GM18526 (cell line): ENCODE results near the gene KCNK15.

Source experiments
- POLR2A ChIP-seq: IDR thresholded peaks from 3 replicates; pipeline ENCODE4 v1.6.1; 2011; ENCODE audit not compliant: insufficient read length; ENCODE audit errors: extremely low read depth

Gene KCNK15

GRCh38 chr20:44745598-44746366 lies at the start of gene KCNK15:
Gene KCNK15 (plus strand): TSS chr20:44745865. CDS start chr20:44745911, 46 bp downstream.
- TF ChIP-seq POLR2A = no peak

- no peak for TF ChIP-seq POLR2A
These were observed 49.4 kb upstream of the KCNK15 start for GRCh38 chr20:44696315-44696714.

DNA sequence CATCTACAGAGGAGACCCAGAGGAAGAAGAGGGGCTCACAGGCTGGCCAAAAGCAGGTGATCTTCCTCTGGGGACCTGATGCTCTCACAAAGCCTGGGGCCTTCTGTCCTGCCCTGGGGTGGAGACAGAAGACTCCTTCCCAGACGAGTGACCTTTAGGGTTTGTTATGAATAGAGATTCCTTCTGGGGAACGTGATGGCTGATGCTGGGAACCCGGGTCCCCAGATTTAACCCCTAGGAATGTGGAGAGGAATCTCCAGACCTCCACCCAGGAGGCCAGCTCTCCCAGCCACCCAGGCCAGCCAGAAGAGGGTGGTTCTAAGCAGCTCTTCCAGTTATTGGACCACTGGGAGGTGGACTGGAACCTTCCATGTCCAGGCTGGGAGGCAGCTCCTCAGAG lies 47.3 kb upstream of the KCNK15 start:
- no peak for TF ChIP-seq POLR2A

GRCh38 chr20:44700306-44700705 lies 45.4 kb upstream of the KCNK15 start:
- no peak for TF ChIP-seq POLR2A

GRCh38 chr20:44701118-44701857 lies 44.4 kb upstream of the KCNK15 start:
- no peak for TF ChIP-seq POLR2A

- TF ChIP-seq POLR2A = no peak
These were observed 43.8 kb upstream of the KCNK15 start for GRCh38 chr20:44701858-44702256.

GRCh38 chr20:44702776-44703175 lies 42.9 kb upstream of the KCNK15 start:
- no peak for TF ChIP-seq POLR2A

- TF ChIP-seq POLR2A = no peak
These were observed 42.3 kb upstream of the KCNK15 start for GRCh38 chr20:44703183-44703925.

DNA sequence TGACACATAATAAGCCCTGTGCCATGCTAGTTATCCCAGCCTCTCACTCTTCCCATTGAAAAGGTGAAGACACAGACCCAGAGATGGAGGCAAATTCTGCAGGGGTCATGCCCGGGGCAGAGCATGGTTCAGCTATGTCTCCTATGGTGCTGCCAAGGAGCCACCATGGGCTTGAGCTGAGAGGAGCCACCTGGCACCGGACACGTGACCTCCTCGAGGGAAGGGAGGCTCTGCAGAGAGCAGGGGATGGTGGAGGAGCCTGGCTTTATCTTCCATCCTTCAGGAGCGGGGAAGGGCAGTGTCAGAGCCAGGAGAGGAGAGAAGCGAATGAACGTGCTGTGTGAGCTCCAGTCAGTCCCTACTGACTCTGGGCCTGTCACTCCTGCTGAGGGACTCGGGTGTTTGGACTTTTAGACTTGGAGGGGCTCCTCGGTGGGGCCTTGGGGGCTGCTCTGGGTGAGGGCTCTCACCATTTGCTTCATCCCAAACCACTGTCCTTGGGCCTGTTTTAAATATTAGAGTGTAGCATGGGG lies 41.6 kb upstream of the KCNK15 start:
- no peak for TF ChIP-seq POLR2A

DNA sequence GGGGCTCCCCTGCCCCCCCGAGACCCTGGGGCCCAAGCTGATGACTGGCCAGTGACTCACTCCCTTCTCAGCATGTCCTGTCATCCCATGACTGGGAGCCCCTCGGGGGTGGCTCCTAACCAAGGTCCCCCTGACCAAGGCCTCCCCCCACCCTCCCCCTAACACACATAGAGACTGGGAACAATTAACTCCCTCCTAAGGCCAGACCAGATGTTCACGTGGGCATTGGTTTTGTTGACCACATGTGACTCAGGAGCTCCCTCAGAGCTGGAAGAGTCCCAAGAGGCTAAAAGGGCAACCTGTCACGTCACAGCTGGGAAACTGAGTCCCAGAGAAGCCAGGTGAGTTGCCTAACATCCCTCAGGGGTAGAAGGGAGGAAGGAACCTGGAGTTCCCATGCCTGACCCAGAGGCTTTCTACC lies 41.1 kb upstream of the KCNK15 start:
- TF ChIP-seq POLR2A = no peak

GRCh38 chr20:44705364-44706094 lies 40.1 kb upstream of the KCNK15 start:
- TF ChIP-seq POLR2A = no peak

- no peak for TF ChIP-seq POLR2A
These were observed 39.2 kb upstream of the KCNK15 start for GRCh38 chr20:44706301-44707017.

- no peak for TF ChIP-seq POLR2A
These were observed 38.6 kb upstream of the KCNK15 start for GRCh38 chr20:44707018-44707579.

DNA sequence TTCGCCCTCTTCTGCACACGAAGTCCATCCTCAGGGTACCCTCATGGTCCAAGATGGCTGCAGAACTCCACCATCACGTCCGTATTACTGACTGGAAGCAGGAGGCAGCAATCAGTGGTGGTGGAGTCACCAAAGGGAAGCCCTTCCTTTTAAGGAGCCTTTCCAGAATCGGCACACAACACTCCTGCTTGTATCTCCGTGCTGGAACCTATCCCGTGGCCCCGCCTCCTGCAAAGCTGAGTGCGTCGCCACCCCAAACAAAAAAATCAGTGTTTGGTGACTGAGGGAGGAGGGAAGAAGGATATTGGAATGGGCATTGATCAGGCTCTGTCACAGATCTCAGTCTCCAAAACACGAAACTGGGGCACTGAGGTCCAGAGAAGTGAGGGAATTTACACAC lies 36.3 kb upstream of the KCNK15 start:
- no peak for TF ChIP-seq POLR2A
